NCI-H2107 treated with DMSO at 0.1 percent for 48 hours (cell line): ENCODE results near the gene NF1.
"Not testable (repeated sequence)": the region's sequence is repeated elsewhere in the genome, so short reads cannot be mapped to it uniquely, and the experiment has no call there.

Source experiments
- DNase-seq: peaks from one replicate; lab custom pipeline; 2025; ENCODE audit not compliant: unreplicated experiment; lab: John Stamatoyannopoulos, UW

Gene NF1

DNA sequence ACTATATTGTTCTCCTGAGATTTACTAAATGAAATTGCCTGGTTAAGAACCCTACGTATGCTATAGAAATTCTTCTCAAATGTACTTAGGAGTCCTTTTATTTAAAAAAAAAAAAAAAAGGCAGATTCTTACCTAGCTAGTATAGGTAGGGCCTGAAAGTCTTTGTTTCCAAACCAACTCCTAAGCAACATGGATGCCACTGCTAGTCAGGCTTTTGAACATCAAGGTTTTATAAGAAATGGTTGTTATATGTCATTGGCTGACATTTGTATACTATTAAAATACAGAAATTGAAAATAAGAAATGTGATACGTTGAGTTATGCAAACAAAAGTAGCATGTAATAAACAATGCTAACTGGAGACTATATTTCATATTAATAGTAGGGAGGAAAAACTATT is 225.5 kb downstream of the NF1 start:
- no peak for DNase-seq

DNA sequence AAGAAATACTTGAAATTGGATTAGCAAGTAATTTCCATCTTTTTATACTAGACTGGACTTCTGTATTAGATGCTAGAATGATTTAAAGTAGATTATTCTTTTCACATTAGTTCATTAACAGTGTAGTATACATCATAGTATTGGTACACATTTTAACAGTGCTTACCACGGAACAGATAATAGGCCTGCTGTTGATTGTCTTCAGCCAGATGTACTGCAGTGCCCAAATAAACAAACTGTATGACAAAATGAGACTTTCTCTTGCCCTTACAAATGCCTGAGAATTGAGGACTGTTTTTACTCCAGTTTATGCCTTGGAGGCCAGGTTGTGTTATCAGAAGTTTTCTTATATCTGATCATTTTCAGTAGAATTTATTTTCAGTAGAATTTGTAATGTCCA is 226.0 kb downstream of the NF1 start:
- no peak for DNase-seq

DNA sequence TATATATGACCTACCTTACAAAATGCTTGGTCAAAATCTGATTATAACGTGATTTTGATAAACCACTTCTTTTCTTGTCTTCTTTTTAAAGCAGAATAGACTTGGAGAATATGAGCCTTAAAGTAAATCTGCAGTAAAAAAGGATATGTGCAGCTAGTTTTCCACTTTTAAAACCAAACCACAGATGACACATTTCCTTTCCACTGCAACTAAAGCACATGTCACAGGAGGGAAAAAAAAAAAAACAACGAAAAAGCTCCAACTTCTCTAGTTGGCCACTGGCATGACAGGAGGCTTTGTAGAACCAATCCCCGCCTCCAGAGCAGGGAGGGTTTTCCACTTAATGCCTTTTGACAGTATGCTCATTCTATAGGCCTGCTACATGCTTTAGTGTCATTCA is 226.7 kb downstream of the NF1 start, which contains the start of gene EVI2A:
TSS of gene EVI2A (minus strand) at position 142 of the 400 bp plus-strand sequence. CDS start 2,609 bp downstream, outside the sequence.
- DNase-seq, result no peak

DNA sequence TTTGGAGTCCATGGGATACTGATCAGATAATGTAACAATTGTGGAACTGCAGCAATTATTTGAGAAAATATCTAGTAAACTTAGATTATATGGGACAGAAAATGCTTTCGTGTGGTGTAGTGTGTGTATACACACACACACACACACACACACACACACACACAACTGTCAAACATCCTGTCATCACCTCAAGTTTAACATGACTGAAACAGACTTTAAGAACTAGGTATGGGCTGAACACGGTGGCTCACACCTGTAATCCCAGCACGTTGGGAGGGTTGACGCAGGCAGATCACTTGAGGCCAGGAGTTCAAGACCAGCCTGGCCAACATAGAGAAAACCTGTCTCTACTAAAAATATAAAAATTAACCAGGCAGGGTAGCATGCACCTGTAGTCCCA is 227.2 kb downstream of the NF1 start:
- DNase-seq, result no peak

DNA sequence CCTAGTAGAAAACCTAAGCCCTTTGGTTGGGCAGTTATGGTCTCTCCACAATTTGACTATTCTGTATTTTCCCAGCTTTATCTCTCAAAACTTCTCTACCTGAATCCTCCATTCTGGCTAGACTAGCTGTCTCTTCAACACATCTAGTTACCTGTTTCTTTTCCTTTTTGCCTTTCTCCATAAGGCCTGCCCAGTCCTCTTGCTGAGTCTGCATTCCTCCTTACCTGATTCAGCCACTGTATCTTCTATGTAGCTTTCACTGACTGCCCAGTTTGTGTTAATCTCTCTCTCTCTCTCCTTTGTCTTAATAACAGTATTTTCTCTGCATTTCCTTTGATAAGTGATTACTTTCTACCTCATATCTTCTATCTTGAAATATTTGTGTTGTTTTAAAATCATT is 228.8 kb downstream of the NF1 start:
- DNase-seq, result no peak

DNA sequence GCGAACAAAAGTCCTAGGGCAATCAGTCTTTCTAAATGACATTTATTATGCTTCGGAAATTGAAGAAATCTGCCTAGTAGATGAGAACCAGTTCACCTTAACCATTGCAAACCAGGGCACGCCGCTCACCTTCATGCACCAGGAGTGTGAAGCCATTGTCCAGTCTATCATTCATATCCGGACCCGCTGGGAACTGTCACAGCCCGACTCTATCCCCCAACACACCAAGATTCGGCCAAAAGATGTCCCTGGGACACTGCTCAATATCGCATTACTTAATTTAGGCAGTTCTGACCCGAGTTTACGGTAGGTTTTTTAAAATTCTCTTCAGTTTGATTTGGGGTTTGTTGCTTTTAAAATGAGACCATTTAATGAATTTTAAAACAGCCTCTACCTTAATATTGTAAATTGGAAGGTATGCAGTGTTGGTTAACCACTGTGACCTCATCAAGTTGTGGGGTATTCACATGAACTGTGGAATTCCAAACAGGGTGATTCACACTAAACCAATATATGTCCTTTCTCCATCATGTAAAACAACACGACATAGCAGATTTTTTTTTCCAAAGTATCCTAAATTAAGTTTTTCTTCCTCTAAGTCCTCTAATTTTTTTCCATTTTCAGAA is 232.9 kb downstream of the NF1 start:
- DNase-seq, result no peak

DNA sequence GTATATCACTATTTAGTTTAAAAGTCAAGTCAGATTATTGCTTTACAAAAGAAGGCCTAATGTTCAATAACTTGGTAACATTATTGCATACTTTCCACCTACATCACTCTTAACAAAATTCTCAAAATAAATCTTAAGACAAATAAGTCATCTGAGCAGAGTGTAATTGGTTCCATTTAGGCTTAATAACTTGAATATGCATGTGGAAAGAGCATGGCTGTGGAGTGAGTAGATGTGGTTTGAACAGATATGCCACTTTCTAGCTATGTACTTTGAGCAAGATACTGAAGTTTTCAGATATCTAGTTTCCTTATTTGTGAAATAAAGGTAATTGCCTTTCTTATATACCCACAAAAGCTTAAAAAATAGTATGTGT is 233.4 kb downstream of the NF1 start:
- DNase-seq, result no peak

DNA sequence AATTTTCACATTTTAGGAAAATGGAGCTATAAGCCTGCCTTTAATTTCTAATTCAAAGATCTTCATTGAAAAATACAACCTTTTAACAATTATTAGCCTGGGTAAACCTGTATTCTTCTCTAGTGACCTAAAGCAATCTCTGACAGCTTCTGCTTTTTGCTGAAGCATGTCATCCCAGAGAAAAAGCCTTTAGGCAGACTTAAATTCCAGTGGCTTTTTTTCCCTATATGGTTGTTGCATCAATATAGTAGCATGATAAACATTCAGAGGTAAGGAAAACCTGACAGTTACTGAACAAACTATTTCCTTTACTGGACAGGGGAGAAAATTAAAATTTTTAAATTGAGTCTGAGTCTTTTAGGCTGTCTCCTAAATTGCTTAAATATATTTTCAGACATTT is 234.4 kb downstream of the NF1 start:
- no peak for DNase-seq

DNA sequence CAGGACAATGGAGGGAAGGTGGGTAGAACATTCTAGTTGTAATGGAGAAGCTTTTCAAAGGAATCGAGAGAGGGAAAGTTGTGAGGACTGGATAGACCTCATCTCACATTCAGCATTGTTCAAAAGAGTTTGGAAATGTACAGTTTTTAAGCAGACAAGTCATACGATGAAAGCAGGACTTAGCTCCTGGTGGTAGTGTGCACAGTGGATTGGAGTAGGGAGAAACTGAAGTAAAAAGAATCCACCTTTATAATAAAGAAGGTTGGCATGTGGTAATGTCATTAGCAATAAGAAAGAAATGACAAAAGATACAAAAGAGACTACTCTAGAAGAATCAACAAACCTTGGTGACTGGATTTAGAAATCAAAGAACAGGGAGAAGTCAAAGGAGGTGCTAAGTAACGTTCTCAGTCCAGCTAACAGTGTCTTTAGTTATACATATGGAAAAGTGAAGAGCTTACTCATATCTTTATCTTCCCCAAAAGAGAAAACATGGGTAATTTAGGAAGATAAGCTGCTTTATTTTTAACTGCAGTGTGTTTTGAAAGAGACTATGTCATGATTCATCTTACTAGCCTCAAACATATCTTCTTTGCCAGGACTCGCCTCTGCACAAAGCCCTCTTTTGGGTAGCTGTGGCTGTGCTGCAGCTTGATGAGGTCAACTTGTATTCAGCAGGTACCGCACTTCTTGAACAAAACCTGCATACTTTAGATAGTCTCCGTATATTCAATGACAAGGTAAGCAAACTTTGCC is 245.3 kb downstream of the NF1 start:
- DNase-seq, result no peak

DNA sequence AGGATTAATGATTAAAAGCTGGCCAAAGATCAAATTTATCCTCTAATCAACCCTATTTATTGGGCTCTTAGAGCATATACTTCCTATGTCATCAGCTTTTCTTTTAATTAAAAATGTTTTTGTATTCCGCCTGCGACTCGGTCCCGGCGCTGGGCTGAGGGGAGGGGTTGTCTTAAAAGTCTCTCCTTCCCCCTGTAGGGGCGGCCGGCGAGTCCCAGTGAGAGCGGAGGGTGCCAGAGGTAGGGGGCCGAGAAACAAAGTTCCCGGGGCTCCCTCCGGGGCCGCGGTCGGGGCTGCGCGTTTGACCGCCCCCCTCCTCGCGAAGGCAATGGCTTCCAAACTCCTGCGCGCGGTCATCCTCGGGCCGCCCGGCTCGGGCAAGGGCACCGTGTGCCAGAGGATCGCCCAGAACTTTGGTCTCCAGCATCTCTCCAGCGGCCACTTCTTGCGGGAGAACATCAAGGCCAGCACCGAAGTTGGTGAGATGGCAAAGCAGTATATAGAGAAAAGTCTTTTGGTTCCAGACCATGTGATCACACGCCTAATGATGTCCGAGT is 250.5 kb downstream of the NF1 start:
- not testable (repeated sequence) for DNase-seq

DNA sequence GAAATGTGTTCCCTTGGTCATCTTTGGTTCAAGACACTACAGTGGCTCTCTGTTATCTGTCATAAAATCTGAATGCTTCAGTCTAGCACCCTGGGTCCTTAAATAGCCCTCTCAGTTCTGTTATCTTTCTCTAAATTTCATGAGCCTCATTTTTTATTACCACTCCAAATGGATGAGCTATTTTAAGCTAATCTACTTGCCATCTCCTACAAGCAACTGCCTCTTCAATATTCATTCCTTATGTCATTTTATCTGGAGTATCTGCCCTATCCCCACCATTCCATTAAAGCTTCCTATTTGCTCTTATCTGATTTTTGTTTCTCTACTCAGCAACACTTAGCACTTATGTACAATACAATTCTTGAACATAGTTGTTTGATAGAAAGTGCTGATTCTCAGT is 254.7 kb downstream of the NF1 start:
- DNase-seq, result no peak

DNA sequence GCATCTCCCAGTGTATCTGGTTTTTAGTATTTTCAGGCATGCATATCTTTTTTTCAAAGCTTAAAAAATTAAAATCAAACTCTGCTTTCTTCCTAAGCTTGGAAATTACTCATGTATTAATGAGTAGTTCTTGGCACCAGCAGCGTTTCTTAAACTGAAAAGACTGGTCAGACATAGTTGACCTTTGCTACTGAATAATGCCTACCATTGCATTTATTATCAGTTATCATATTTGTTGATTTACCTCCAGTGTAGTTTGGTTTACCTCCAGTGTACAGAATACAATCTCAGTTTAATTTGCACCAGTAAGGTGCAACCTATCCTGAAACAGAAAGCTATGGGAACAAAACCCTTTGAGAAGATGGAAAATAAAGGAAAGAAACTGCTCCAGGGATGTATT is 261.2 kb downstream of the NF1 start:
- no peak for DNase-seq

DNA sequence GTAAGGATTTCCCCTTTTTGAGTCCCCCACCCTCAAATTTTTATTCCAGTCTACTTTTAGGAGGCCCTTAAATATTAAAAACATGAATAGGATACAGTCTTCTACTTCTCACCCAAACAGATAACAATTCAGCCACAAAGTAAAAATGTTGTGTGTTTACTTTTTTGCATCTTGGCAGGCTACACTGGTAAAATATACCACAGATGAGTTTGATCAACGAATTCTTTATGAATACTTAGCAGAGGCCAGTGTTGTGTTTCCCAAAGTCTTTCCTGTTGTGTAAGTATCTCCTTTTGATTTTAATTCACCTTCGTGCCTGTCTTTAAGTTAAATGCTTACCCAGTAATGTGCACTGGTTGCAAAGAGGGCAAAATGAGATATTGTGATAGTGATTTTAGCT is 262.3 kb downstream of the NF1 start:
- DNase-seq, result no peak

DNA sequence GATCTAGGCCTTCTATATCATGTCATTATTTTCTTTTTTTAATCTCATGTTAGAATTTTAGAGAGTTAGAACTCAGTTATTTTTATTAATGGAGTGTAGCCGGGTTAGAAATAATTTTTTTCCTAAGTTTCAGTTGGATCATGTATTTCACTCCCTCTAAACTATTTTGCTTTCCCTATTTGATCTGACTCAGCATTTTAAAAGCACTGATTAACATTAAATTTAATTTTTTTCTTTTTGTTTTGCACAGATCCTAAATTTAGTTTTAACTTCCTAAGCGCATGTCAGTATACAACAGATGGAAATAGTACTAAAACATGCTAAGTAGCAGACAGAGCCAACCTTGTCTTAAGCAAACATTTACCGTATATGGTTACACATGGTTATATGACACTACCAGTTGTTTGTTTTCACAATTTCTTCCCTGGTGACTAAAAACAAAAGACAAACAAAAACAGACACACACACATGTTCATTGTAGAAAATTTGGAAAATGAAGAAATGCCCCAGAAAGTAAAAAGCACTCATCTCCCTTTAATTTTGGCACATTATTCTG is 263.1 kb downstream of the NF1 start:
- DNase-seq, result no peak

DNA sequence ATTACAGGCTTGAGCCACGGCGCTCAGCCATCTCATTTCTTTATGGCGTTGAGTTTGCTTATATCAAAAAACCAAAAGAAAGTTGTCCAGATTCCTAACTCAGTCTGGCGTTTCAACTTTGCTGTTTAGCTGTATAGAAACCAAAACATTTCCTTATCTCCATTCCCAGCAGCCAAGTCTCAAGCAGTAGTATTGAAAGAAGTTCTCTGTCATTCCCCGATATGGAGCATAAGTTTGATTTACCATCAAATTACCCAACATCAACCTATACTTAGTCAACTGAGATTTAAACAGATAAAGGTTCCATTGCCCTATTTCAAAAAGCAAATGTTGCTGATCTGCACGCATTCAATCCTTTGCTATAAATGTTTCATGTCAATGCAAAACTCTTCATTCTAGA is 269.2 kb downstream of the NF1 start:
- no peak for DNase-seq

DNA sequence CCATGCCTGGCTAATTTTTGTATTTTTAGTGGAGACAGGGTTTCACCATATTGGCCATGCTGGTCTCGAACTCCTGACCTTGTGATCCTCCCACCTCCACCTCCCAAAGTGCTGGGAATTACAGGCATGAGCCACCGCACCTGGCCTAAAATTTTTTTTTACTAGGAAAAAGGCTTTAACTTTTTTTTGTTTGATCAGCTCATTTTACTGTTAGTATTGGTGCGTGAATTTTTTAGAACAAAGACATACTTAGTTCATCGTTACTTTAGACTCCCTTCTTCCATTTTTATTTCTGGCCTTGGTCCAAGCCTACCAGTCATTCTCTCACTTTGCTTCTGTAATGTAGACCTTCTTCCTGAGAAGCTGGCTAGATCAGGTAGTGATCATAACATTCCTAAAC is 271.3 kb downstream of the NF1 start:
- DNase-seq, result no peak

DNA sequence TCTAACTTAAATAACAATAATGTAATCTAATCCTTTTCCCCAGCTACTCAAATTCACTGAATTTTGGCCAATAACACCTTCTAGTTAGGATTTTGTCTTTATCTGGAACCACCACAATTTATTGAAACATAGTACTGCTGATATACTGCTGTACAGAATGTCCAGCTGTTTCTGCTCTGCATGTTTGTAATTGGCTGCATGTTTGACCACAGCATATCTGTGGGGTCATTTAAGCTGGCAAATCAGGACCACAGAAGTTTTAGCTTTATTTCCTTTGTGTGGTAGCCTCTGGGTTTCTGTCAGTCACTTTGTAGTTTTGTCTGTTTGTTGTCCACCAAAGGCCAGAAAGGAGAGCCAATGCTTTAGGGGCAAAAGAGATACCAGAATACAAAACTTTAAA is 274.5 kb downstream of the NF1 start:
- DNase-seq, result no peak

DNA sequence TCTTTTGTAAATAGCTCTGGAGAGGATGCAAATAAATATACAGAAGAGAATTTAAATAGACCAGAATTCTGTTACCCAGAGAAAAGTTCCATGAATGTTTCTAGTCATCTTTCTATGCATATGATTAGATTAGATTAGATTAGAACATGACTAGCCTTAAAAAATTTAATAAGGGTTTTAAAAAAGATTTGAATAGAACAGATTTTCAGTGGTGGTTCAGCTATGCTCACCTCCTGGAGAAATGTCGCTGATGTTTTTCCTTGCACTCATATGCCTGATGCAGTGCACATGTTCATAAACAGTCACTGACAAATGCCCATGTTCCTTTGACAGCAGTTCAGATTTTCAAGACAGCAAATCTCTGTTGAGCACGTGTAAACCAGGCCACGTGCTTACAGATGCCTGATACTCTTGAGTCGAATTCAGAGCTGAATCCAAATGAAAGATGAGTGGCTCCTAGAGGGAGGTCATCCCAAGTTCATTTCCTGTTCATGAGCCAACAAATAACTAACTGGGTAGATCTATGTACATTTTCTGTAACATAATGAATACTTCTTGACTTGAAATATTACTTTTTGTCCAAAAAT is 276.8 kb downstream of the NF1 start:
- no peak for DNase-seq

DNA sequence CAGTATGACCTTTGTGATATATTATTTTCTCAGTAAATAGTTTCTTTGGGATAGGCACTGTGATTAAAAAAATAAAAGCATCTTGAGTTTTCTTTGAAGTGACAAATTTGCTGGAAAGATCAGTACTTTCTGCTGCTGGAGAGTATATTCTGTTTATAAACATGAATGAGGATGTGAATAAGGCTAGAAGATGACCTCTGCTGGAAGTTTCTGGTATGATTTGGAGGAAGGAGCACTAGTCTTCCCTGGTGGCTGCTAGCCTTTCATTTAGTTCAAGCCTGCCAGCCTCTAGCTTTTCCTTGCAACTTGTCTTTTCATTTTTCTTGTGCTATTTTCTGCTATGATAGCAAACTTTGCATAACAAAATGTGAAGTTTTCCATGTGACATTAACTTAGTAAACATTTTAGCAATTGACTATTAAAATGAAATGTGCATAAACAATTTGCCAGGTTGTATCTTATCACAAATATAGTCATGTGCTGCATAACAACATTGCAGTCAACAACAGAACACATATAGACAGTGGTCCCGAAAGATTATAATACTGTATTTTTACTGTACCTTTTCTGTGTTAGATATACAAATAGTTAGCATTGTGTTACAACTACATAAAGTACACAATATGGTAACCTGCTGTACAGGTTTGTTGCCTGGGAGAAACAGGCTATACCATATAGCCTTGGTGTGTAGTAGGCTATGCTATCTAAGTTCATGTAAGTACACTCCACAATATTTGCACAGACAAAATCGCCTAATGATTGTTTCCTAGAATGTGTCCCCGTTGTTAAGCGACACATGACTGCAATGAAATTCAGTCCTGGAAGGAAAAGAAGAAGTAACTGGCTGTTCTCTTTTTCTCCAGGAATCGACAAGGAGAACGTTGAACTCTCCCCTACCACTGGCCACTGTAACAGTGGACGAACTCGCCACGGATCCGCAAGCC is 278.6 kb downstream of the NF1 start:
- peak; percentile 46 for DNase-seq

DNA sequence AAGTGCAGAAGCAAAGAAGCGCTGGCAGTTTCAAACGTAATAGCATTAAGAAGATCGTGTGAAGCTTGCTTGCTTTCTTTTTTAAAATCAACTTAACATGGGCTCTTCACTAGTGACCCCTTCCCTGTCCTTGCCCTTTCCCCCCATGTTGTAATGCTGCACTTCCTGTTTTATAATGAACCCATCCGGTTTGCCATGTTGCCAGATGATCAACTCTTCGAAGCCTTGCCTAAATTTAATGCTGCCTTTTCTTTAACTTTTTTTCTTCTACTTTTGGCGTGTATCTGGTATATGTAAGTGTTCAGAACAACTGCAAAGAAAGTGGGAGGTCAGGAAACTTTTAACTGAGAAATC is 279.3 kb downstream of the NF1 start:
- no peak for DNase-seq

DNA sequence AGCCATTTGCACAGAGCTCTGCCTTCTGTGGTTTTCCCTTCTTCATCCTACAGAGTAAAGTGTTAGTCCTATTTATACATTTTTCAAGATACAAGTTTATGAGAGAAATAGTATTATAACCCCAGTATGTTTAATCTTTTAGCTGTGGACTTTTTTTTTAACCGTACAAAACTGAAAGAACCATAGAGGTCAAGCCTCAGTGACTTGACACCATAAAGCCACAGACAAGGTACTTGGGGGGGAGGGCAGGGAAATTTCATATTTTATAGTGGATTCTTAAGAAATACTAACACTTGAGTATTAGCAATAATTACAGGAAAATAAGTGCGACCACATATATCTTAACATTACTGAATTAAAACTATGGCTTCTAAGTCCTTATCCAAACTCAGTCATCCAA is 279.7 kb downstream of the NF1 start:
- no peak for DNase-seq
